ENCODE measurements around the gene CUTA. TPM values are rescaled to one million over a fixed set of nuclear protein-coding genes. Genes with fewer than 3 reads are reported as not detected.
A peak's percentile ranks its signal among the peaks of the same experiment; 100 is the strongest.

CUTA gene, protein sequence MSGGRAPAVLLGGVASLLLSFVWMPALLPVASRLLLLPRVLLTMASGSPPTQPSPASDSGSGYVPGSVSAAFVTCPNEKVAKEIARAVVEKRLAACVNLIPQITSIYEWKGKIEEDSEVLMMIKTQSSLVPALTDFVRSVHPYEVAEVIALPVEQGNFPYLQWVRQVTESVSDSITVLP
- 100 to 1,000 TPM; 107 to 110 TPM for total RNA-seq
- long read RNA-seq, donor 1, transcript CUTA-210 (6 exons, 769 nt) = minor isoform, 6 of 23 reads
- long read RNA-seq, donor 1, transcript CUTA-205 (5 exons, 1,054 nt) = major isoform, 9 of 23 reads
- long read RNA-seq, donor 1, partial matches to known transcripts = 0 of 23 reads
- long read RNA-seq, donor 1, other reads (novel, unspliced or antisense) = 1 of 23 reads
- long read RNA-seq, donor 2, transcript CUTA-205 (5 exons, 1,054 nt) = minor isoform, 10 of 33 reads
- long read RNA-seq, donor 2, transcript CUTA-210 (6 exons, 769 nt) = major isoform, 15 of 33 reads
- long read RNA-seq, donor 2, transcript CUTA-214 (6 exons, 661 nt) = minor isoform, 5 of 33 reads
- long read RNA-seq, donor 2, partial matches to known transcripts = 0 of 33 reads
- long read RNA-seq, donor 2, other reads (novel, unspliced or antisense) = 0 of 33 reads

DNA sequence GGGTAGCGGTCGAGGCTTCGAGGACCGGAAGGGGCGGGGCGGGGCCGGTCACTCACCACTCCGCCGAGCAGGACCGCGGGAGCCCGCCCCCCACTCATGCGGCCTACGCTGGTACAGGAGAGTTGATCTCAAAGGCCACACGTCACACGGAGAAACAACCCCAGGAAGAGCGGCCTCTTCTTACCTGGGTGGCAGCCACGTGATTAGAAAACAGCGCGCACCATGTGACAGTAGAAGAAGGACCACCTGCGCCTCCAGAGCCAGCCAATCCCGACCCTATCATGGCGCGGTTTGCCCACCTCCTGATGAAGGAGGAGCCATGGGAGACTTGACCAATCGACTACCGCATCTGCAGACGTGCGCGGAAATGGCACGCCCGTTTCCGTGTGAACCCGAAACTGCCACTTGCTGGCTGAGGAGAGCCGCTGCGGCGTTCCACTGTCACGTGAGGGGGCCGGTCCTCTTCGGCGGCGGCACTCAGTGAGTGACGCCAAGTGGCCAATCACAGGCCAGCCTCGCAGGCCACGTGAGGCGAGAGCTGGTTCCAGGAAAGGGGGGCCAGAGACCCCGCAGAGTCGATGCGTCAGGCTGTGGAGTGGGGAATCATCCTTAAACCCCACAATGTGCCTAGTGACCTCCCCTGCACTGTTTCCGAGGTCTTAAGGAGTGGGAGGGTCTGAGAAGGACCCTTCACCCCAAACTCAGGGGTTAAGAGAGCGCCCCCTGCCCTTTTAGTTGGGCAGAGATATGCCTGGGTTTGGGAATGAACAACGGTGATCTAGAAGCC, at the start of gene CUTA:
Gene CUTA, minus strand, starts transcription at position 205 of the 787 bp plus-strand sequence. Its CDS starts 107 bp downstream, at position 98.
- peak; percentile 100 for DNase-seq (ENCODE audit: low spot score)
- intact Hi-C loops (cut with DNase I) = no loop called here

DNA sequence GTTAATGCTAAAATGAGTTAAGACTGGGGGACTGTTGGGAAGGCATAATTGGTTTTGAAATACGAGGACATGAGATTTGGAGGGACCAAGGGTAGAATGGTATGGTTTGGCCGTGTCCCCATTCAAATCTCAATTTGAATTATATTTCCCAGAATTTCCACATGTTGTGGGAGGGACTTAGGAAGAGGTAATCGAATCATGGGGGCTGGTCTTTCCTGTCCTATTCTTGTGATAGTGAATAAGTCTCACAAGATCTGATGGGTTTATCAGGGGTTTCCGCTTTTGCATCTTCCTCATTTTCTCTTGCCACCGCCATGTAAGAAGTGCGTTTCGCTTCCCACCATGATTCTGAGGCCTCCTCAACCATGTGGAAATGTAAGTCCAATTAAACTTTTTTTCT, 49.2 kb upstream of the CUTA start:
- intact Hi-C loops (cut with DNase I) = no loop called here
- DNase-seq (ENCODE audit: low spot score) = no peak

DNA sequence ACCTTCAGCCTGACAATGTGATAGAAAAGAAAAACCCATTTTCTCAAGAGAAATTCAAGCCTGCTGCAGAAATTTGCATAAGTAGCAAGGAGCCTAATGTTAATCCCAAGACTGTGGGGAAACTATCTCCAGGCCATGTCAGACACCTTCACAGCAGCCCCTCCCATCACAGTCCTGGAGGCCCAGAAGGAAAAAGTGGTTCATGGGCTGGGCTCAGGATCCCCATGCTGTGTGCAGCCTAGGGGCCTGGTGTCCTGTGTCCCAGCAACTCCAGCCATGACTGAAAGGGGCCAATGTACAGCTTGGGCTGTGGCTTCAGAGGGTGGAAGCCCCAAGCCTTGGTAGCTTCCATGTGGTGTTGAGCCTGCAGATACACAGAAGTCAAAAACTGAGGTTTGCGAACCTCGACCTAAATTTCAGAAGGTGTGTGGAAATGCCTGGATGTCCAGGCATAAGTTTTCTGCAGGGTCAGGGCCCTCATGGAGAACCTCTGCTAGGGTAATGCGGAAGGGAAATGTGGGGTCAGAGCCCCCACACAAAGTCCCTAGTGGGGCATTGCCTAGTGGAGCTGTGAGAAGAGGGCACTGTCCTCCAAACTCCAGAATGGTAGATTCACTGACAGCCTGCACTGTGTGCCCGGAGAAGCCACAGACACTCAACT, 48.3 kb upstream of the CUTA start:
- DNase-seq (ENCODE audit: low spot score) = no peak
- intact Hi-C loops (cut with DNase I) = no loop called here

DNA sequence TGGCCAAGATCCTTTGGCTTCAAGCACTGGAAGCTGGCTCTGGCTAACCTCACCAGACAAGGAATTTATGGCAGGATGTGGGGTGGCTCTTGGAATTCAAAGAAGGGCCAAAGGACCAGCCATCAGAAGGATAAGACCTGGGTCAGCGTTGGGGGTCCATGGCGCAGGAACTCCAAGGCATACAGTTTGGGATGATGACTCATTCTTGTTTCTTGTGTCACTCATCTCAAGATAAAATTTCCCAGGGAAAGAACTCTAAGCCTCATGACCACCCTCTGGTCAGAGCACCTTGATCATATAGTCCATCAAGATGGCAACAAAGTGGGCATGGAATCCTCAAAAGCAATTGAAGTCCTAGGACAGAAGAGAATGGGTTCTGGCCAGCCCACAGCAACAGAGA, 41.3 kb upstream of the CUTA start:
- intact Hi-C loops (cut with DNase I) = no loop called here
- no peak for DNase-seq (ENCODE audit: low spot score)

DNA sequence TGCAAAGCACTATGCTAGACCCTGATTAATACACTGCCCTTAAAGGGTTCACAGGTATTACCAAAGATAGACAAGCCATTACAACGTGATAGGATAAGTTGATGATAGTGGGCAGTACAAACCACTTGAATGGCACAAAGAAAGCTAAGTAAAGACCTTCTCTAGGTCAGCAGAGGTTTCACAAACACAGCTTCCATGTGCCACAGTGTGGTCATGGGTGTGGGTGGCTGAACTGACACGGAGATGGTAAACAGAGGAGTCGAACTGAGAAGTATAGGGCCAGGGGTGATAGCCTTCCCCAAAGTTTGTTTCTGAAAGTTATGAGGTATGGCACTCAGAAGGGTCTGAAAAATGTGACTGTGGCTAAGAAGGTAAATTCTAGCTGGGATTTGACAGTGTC, 40.8 kb upstream of the CUTA start:
- DNase-seq (ENCODE audit: low spot score) = no peak
- intact Hi-C loops (cut with DNase I) = no loop called here

DNA sequence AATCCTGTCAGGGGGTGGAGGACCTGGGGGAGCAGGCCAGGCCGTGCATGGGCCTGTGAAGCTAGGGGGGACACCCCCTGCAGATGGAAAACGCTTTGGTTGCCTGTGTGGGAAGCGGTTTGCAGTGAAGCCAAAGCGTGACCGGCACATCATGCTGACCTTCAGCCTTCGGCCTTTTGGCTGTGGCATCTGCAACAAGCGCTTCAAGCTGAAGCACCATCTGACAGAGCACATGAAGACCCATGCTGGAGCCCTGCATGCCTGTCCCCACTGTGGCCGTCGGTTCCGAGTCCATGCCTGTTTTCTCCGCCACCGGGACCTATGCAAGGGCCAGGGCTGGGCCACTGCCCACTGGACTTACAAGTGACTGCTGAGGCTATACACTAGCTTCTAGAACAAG, 38.2 kb upstream of the CUTA start:
- DNase-seq (ENCODE audit: low spot score) = no peak
- intact Hi-C loops (cut with DNase I) = loop anchor here in 1 of 2 donors (1.0 kb wide), 1 partner anchor 27 kb away; no protein-coding TSS in a partner anchor

DNA sequence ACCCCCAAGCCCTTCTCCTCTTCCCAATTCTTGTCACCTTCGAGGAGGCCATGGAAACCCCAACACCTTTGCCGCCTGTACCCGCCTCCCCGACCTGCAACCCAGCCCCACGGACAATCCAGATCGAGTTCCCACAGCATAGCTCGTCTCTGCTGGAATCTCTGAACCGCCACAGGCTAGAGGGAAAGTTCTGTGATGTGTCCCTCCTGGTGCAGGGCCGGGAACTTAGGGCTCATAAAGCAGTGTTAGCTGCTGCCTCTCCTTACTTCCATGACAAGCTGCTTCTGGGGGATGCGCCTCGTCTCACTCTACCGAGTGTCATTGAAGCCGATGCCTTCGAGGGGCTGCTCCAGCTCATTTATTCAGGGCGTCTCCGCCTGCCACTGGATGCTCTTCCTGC, 37.1 kb upstream of the CUTA start:
- DNase-seq (ENCODE audit: low spot score) = no peak
- intact Hi-C loops (cut with DNase I) = no loop called here

DNA sequence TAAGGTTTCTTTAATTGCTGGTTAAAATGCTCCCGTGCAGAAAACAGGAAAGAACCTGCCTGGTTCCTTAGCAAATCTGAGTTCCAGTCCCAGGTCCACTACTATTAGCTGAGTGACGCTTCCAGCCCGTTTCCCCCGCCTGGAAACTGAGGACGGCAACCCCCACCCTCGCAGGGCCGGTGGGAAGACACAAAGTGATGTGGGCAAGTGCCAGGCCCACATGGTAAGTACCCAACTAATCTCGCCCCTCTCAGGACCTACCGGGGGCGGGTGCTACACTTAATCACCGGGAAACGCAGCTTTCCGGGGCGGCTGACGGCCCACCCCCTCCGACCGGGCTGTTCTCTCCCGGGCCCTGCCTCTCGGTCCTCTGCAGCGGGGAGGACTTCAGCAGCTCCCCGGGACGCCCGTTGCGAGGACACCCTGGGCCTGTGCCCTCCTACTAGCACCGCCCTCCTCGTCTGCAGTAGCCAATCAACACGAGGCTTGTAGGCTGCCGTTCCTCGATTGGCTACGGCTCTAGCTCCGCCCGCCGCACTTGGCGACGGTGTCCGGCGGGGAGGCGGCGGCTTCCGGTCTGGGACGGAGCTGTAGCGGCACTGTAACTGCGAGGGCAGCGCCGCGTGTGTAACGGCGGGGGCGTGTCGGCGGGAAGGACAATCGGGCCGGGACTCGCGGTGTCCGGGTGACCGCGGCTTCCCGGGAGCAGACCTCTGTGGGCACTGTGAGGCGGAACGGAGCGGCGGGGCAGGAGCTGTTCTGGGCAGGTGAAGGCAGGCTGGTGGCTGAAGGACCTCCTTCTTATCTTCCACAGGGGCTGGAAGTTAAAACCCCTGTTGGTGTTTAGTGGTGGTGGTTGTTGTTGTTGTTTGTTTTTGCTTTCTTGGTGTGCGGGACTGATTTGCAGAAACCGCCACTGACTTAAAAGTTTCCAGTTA, 36.4 kb upstream of the CUTA start, which contains the start of gene ZBTB9:
Gene ZBTB9, plus strand, starts transcription at position 568 of the 938 bp plus-strand sequence. CDS start 525 bp downstream, outside the sequence.
- intact Hi-C loops (cut with DNase I) = no loop called here

DNA sequence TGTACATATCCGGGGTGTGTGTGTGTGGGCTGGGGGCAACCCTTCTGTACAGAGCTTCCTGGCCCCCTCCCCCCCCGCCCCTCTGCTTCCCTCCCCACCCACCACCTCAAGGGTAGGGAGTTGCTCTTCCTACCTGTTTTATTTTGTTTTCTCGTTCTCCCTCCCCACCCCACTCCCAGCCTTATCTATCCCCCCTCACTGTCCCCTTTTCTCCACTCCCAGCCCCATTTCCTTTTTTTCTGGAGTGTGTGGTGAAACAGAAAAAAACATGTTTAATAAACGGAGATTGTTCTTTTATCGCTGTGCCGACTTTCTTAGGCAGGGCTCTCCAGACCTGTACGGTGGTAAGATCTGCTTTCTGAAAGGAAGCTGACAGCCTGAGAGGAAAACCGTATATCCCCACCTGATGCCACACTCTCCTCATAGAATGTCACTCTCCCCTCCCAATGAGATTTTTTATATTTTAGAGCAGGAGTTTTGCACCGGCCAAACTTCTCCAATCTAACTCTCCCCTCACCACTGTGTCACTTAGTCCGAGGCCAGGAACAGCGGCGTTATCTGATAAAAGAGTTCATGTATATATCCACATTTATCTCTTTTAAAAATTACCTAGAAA, 35.6 kb upstream of the CUTA start:
- intact Hi-C loops (cut with DNase I) = no loop called here
- DNase-seq (ENCODE audit: low spot score) = no peak

More for the DNA sequence above, 36.4 kb upstream of the CUTA start, which contains the start of gene ZBTB9:
- peak; percentile 98 for DNase-seq (ENCODE audit: low spot score)

DNA sequence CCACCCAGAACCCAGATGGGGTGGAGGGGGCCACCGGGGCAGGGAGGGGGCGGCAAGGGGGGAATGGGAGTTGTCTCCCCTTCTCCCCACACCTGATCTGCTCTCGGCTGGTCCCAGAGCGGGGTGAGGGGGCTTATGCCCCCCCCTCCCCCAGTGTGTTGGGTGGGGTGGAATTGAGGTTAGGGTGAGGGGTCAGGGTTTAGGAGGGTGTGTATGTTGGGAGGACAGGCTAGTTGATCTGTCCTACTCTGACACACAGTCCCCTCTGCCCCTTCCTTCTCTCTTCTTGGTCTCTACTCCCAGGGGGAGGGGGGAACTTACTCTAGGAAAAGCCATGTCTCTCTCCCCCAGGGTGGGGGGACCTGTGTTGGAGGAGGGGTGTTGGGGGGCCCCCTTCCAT, 34.6 kb upstream of the CUTA start:
- intact Hi-C loops (cut with DNase I) = no loop called here
- no peak for DNase-seq (ENCODE audit: low spot score)

DNA sequence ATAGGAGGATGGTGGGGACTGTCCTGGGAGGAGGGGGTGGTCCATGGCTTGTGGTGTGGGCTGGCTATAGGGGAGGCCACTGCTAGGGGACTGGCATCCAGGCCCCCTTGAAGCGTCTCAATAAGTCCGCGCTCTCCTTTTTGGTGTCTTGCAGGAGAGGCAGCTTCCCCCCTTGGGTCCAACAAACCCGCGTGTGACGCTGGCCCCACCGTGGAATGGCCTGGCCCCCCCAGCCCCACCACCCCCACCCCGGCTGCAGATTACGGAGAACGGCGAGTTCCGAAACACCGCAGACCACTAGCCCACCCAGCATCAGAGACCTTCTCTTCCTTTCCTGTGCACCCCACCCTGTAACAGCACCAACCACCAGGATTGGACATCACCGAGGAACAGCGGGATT, 33.7 kb upstream of the CUTA start:
- intact Hi-C loops (cut with DNase I) = no loop called here

DNA sequence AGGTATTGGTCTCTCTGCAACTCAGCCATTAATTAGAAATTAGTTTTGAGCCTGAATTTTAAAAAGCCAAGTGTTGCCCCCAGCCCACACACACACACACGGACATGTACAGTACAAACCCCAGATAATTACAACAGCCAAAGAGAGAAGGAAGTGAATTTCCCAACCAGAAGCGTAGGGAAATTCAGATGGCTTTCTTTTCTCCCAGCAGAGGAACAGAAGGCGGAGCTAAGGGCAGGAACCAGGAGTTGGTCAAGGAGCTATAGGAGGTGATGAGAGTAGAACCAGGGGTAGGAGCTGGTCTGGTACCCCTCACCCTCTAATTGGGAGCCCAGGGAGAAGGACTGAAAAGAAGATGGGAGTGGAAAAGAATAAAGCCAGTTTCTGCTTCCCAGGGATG, 32.5 kb upstream of the CUTA start:
- intact Hi-C loops (cut with DNase I) = no loop called here
- DNase-seq (ENCODE audit: low spot score) = no peak

More for the DNA sequence above, 33.7 kb upstream of the CUTA start:
- DNase-seq (ENCODE audit: low spot score) = no peak

DNA sequence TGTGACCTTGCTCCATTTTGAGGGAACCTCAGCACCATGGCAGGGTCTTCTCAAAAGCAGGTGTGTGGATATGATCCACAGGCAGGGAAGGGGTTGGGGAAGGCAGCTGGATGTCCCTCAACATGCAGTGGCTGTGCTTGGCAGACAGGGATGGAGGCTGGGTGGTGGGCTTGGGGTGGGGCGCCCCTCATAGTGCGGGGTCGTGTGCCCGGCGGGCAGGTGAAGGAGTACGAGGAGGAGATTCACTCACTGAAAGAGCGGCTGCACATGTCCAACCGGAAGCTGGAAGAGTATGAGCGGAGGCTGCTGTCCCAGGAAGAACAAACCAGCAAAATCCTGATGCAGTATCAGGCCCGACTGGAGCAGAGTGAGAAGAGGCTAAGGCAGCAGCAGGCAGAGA, 28.4 kb upstream of the CUTA start:
- intact Hi-C loops (cut with DNase I) = no loop called here

DNA sequence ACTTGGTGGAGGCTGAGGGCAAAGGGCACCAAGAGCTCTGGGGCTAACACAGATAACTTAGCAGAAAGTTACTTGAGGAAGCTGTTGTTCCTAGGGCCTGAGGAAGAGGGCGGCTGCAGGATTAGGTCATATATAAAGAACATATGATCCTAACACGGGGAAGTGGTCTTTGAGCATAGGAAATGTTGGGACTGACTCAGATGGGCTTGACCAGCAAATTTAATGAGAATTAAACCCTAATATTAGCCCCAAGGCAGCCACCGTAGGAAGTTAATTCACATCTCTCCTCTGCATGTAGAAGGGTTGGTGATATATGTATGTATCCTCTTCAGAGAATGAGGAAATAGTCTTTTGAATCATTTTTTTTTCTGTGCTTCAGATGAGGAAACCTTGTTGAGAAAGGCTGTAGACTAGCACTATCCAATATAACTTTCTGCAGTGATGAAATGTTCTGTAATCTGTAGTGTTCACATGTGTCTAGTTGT, 27.3 kb upstream of the CUTA start:
- intact Hi-C loops (cut with DNase I) = no loop called here
- DNase-seq (ENCODE audit: low spot score) = no peak

More for the DNA sequence above, 28.4 kb upstream of the CUTA start:
- DNase-seq (ENCODE audit: low spot score) = no peak

DNA sequence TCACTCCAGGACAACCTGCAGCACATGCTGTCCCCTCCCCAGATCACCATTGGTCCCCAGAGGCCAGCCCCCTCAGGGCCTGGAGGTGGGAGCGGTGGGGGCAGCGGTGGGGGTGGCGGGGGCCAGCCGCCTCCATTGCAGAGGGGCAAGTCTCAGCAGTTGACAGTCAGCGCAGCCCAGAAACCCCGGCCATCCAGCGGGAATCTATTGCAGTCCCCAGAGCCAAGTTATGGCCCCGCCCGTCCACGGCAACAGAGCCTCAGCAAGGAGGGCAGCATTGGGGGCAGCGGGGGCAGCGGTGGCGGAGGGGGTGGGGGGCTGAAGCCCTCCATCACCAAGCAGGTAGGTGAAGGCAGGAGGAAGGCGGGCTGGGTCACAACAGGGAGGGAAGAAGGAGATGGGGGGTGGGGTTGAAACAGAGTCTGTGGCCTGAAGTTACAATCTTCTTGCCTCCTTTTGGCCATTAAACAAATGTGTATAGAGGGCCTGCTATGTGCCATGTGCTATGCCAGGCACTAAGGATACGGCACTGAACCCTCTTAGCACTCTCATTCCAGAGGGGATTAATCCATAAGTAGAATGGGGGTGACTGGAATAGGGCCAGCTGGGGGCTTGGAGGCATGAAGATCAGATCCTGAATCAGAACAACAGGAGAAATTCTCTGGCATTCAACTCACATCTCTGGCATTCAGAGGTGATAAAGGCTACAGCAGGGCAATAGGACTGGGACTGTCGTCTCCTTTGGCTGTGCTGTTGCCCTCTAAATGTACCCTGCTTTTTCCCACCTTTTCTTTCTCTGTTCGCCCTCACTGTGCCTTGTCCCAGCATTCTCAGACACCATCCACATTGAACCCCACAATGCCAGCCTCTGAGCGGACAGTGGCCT, 26.0 kb upstream of the CUTA start:
- DNase-seq (ENCODE audit: low spot score) = no peak

DNA sequence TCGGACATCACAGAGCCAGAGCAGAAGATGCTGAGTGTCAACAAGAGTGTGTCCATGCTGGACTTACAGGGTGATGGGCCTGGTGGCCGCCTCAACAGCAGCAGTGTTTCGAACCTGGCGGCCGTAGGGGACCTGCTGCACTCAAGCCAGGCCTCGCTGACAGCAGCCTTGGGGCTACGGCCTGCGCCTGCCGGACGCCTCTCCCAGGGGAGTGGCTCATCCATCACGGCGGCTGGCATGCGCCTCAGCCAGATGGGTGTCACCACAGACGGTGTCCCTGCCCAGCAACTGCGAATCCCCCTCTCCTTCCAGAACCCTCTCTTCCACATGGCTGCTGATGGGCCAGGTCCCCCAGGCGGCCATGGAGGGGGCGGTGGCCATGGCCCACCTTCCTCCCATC, 25.1 kb upstream of the CUTA start:
- DNase-seq (ENCODE audit: low spot score) = no peak
- intact Hi-C loops (cut with DNase I) = no loop called here

More for the DNA sequence above, 26.0 kb upstream of the CUTA start:
- intact Hi-C loops (cut with DNase I) = no loop called here

DNA sequence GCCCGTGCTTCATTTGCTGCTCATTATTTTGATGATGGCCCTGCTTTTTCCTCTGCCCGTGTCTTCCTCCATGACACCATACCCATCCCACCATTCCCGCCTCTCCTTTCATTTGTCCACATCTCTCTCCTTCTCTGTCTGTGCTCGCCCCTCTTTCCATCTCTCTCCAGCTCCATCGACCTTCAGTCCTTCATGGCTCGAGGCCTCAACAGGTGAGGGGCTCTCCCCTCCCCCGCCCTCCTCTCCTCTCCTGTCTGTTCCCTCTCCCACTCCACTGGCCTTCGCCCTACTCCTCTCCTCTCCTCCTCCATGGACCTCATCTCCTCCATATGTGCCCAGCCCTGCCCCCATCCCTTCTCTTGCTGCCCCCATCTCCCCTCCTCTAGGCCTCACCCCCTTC, 24.4 kb upstream of the CUTA start:
- DNase-seq (ENCODE audit: low spot score) = no peak
- intact Hi-C loops (cut with DNase I) = no loop called here
